CD8-positive, alpha-beta memory T cell (primary cell): Measurements from ENCODE around the gene CDK5RAP2. TPM values are rescaled to one million over a fixed set of nuclear protein-coding genes. Genes with fewer than 3 reads are reported as not detected.

Experiments
- CTCF ChIA-PET: fragments of 350-600 bp; sonication (Branson Sonifier 250); formaldehyde crosslinking; loops from one replicate; lab custom pipeline; 2021; ENCODE audit warnings: antibody characterized with exemption; lab: Charles Lee
- POLR2A ChIA-PET: fragments of 350-600 bp; sonication (Branson Sonifier 250); formaldehyde crosslinking; loops from one replicate; lab custom pipeline; 2021; ENCODE audit warnings: antibody characterized with exemption; lab: Charles Lee
- DNase-seq, 5 donors: peaks; one replicate each; pipeline versions ENCODE4 v3.0.0 to v3.0.0-alpha.2; 2020 to 2022; ENCODE audit warnings: mixed read lengths in 1 of 5
- H3K27ac ChIP-seq: one replicate; pipeline ENCODE4 v1.7.0; 2013; ENCODE audit warnings: low read depth, mild to moderate bottlenecking, low read length, moderate library complexity
- H3K27me3 ChIP-seq: 2 replicates; pipeline ENCODE4 v1.7.0; 2013; ENCODE audit warnings: low read length, mild to moderate bottlenecking; ENCODE audit not compliant: insufficient read depth, poor library complexity, severe bottlenecking
- H3K36me3 ChIP-seq: 2 replicates; pipeline ENCODE4 v1.7.0; 2013; ENCODE audit warnings: mild to moderate bottlenecking, low read length, moderate library complexity; ENCODE audit not compliant: insufficient read depth
- H3K4me1 ChIP-seq: 2 replicates; pipeline ENCODE4 v1.7.0; 2013; ENCODE audit warnings: mild to moderate bottlenecking, low read length, moderate library complexity; ENCODE audit not compliant: insufficient read depth
- H3K4me3 ChIP-seq: 2 replicates; pipeline ENCODE4 v1.7.0; 2013; ENCODE audit warnings: mild to moderate bottlenecking, low read length
- H3K9me3 ChIP-seq: 2 replicates; pipeline ENCODE4 v1.7.0; 2013; ENCODE audit warnings: mild to moderate bottlenecking, low read length
- H3K27ac Mint-ChIP-seq, 8 donors: one replicate each; pipeline ENCODE4 v1.8.0; 2020 to 2021; ENCODE audit warnings: mixed read lengths in 8 of 8, mild to moderate bottlenecking in 6 of 8, inconsistent platforms in 3 of 8, moderate library complexity in 3 of 8
- H3K27me3 Mint-ChIP-seq, 2 donors: one replicate each; pipeline ENCODE4 v1.8.0; 2020 to 2021; ENCODE audit warnings: mixed read lengths in 2 of 2, mild to moderate bottlenecking in 1 of 2, moderate library complexity in 1 of 2
- H3K36me3 Mint-ChIP-seq, 3 donors: one replicate each; pipeline ENCODE4 v1.8.0; 2020 to 2021; ENCODE audit warnings: mixed read lengths in 3 of 3, inconsistent platforms in 1 of 3, mild to moderate bottlenecking in 1 of 3
- H3K4me1 Mint-ChIP-seq, 3 donors: one replicate each; pipeline ENCODE4 v1.8.0; 2020 to 2021; ENCODE audit warnings: mixed read lengths in 3 of 3, inconsistent platforms in 1 of 3, mild to moderate bottlenecking in 1 of 3
- H3K4me3 Mint-ChIP-seq, 7 donors: one replicate each; pipeline ENCODE4 v1.8.0; 2020 to 2021; ENCODE audit warnings: mixed read lengths in 7 of 7, mild to moderate bottlenecking in 6 of 7, moderate library complexity in 4 of 7, inconsistent platforms in 2 of 7
- H3K9me3 Mint-ChIP-seq, 5 donors: one replicate each; pipeline ENCODE4 v1.8.0; 2020 to 2022; ENCODE audit warnings: mixed read lengths in 5 of 5, mild to moderate bottlenecking in 3 of 5, moderate library complexity in 2 of 5, inconsistent platforms in 1 of 5
- polyA plus RNA-seq: library from polyadenylated mRNA; unstranded; fragments of 300-500 nt; fragmentation: Illumina TruSeq; gene quantifications from one replicate; pipeline ENCODE4 v1.2.3, GENCODE V29; 2021
- total RNA-seq, 2 experiments: library from RNA; stranded (reverse); gene quantifications; one replicate each; pipeline ENCODE4 v1.2.3, GENCODE V29; 2021

Gene CDK5RAP2
- total and polyA plus RNA-seq, 3 experiments from 2014 or later: 34.0 to 56.8 (median 56.6) TPM

- no peaks in the 10 kb centered on the region for H3K9me3 Mint-ChIP-seq
- Histone ChIP-seq H3K27ac (no peak overlapping the region), H3K9me3 (no peaks in the 10 kb centered on the region), H3K4me3 (no peak overlapping the region), H3K27me3 (no peaks in the 10 kb centered on the region), H3K4me1 (no peaks in the 10 kb centered on the region), H3K36me3 (no peaks in the 10 kb centered on the region)
- H3K4me1 Mint-ChIP-seq: peaks cover 3 to 10% (median 5%) of the 10 kb centered on the region in 3 donors
- H3K27ac Mint-ChIP-seq: peak overlapping the region in 1 of 8 donors; percentile 16
- DNase-seq: no peak
- no peaks in the 10 kb centered on the region for H3K27me3 Mint-ChIP-seq
- H3K36me3 Mint-ChIP-seq: peaks cover 0 to 20% (median 2%) of the 10 kb centered on the region in 3 donors
- ChIA-PET POLR2A (no interaction called here), CTCF (no interaction called here)
- no peak overlapping the region for H3K4me3 Mint-ChIP-seq
These were observed 42.0 kb upstream of the CDK5RAP2 start for GRCh38 chr9:120621941-120622340.

- Mint-ChIP-seq H3K9me3 (no peaks in the 10 kb centered on the region), H3K4me1 (peaks cover 3 to 6% (median 5%) of the 10 kb centered on the region in 3 donors), H3K27ac (peak overlapping the region in 1 of 8 donors; percentile 3), H3K36me3 (peaks cover 0 to 21% (median 2%) of the 10 kb centered on the region in 3 donors), H3K27me3 (no peaks in the 10 kb centered on the region), H3K4me3 (no peak overlapping the region)
- H3K27me3 ChIP-seq: no peaks in the 10 kb centered on the region
- H3K36me3 ChIP-seq: no peaks in the 10 kb centered on the region
- peak; percentile 30 to 65 (median 35) for DNase-seq
- ChIA-PET CTCF (interaction anchor here (0.6 to 1.6 kb wide), 14 partner anchors 9 to 455 kb away, joined by 3 to 11 read pairs (median 3); no protein-coding TSS in a partner anchor), POLR2A (no interaction called here)
- no peaks in the 10 kb centered on the region for H3K9me3 ChIP-seq
- H3K27ac ChIP-seq: no peak overlapping the region
- no peak overlapping the region for H3K4me3 ChIP-seq
- H3K4me1 ChIP-seq: no peaks in the 10 kb centered on the region
These were observed 40.0 kb upstream of the CDK5RAP2 start for GRCh38 chr9:120619751-120620655.

GRCh38 chr9:120616966-120617935 is 37.3 kb upstream of the CDK5RAP2 start:
- Histone ChIP-seq H3K36me3 (no peaks in the 10 kb centered on the region), H3K9me3 (no peaks in the 10 kb centered on the region), H3K4me3 (no peak overlapping the region), H3K27me3 (no peaks in the 10 kb centered on the region), H3K4me1 (no peaks in the 10 kb centered on the region), H3K27ac (no peak overlapping the region)
- Mint-ChIP-seq H3K27me3 (no peaks in the 10 kb centered on the region), H3K36me3 (peaks cover 0 to 25% (median 2%) of the 10 kb centered on the region in 3 donors), H3K4me3 (no peak overlapping the region), H3K4me1 (peaks cover 3 to 6% (median 5%) of the 10 kb centered on the region in 3 donors), H3K27ac (no peak overlapping the region), H3K9me3 (no peaks in the 10 kb centered on the region)
- no peak for DNase-seq
- CTCF ChIA-PET: no interaction called here
- POLR2A ChIA-PET: no interaction called here

- CTCF ChIA-PET: no interaction called here
These were observed 32.3 kb upstream of the CDK5RAP2 start for GRCh38 chr9:120612218-120612617.

GRCh38 chr9:120611690-120612068 is 31.7 kb upstream of the CDK5RAP2 start:
- Mint-ChIP-seq H3K36me3 (peaks cover 0 to 37% (median 8%) of the 10 kb centered on the region in 3 donors), H3K4me3 (no peak overlapping the region), H3K27me3 (no peaks in the 10 kb centered on the region), H3K4me1 (peaks cover 0 to 4% (median 0%) of the 10 kb centered on the region in 3 donors), H3K27ac (no peak overlapping the region), H3K9me3 (no peaks in the 10 kb centered on the region)
- POLR2A ChIA-PET: interaction anchor here (0.6 kb wide), 1 partner anchor 11 kb away, joined by 5 read pairs; no protein-coding TSS in a partner anchor
- no peaks in the 10 kb centered on the region for H3K4me1 ChIP-seq
- CTCF ChIA-PET: no interaction called here
- no peak for DNase-seq
- H3K9me3 ChIP-seq: no peaks in the 10 kb centered on the region
- H3K4me3 ChIP-seq: no peak overlapping the region
- no peaks in the 10 kb centered on the region for H3K36me3 ChIP-seq
- no peaks in the 10 kb centered on the region for H3K27me3 ChIP-seq
- H3K27ac ChIP-seq: no peak overlapping the region

More at GRCh38 chr9:120612218-120612617, 32.3 kb upstream of the CDK5RAP2 start:
- POLR2A ChIA-PET: no interaction called here
- H3K4me1 ChIP-seq: no peaks in the 10 kb centered on the region
- H3K27me3 ChIP-seq: no peaks in the 10 kb centered on the region
- Mint-ChIP-seq H3K27ac (no peak overlapping the region), H3K4me1 (peaks cover 0 to 4% (median 0%) of the 10 kb centered on the region in 3 donors), H3K27me3 (no peaks in the 10 kb centered on the region), H3K4me3 (no peak overlapping the region), H3K9me3 (no peaks in the 10 kb centered on the region), H3K36me3 (peaks cover 0 to 33% (median 8%) of the 10 kb centered on the region in 3 donors)
- no peaks in the 10 kb centered on the region for H3K9me3 ChIP-seq
- H3K4me3 ChIP-seq: no peak overlapping the region
- H3K27ac ChIP-seq: no peak overlapping the region
- no peak for DNase-seq
- no peaks in the 10 kb centered on the region for H3K36me3 ChIP-seq

GRCh38 chr9:120610975-120611689 is 31.2 kb upstream of the CDK5RAP2 start:
- Histone ChIP-seq H3K36me3 (no peaks in the 10 kb centered on the region), H3K4me1 (no peaks in the 10 kb centered on the region), H3K27ac (no peak overlapping the region), H3K4me3 (no peak overlapping the region), H3K27me3 (no peaks in the 10 kb centered on the region), H3K9me3 (no peaks in the 10 kb centered on the region)
- no peak overlapping the region for H3K27ac Mint-ChIP-seq
- no peaks in the 10 kb centered on the region for H3K9me3 Mint-ChIP-seq
- H3K4me3 Mint-ChIP-seq: no peak overlapping the region
- ChIA-PET POLR2A (interaction anchor here (0.6 kb wide), 1 partner anchor 10 kb away, joined by 5 read pairs; no protein-coding TSS in a partner anchor), CTCF (no interaction called here)
- no peaks in the 10 kb centered on the region for H3K27me3 Mint-ChIP-seq
- DNase-seq: no peak
- H3K36me3 Mint-ChIP-seq: peaks cover 0 to 41% (median 8%) of the 10 kb centered on the region in 3 donors
- peaks cover 0 to 4% (median 0%) of the 10 kb centered on the region in 3 donors for H3K4me1 Mint-ChIP-seq

- no peak for DNase-seq
- Mint-ChIP-seq H3K4me1 (peaks cover 0 to 4% (median 0%) of the 10 kb centered on the region in 3 donors), H3K4me3 (no peak overlapping the region), H3K27ac (no peak overlapping the region), H3K36me3 (peaks cover 4 to 49% (median 14%) of the 10 kb centered on the region in 3 donors), H3K9me3 (no peaks in the 10 kb centered on the region), H3K27me3 (no peaks in the 10 kb centered on the region)
- Histone ChIP-seq H3K4me1 (no peaks in the 10 kb centered on the region), H3K9me3 (no peaks in the 10 kb centered on the region), H3K27me3 (no peaks in the 10 kb centered on the region), H3K36me3 (no peaks in the 10 kb centered on the region), H3K27ac (no peak overlapping the region), H3K4me3 (no peak overlapping the region)
- POLR2A ChIA-PET: no interaction called here
- CTCF ChIA-PET: no interaction called here
These were observed 29.7 kb upstream of the CDK5RAP2 start for GRCh38 chr9:120609636-120610035.
